GM19043 (cell line): Measurements from ENCODE around the gene CLSTN1.
"Not testable (repeated sequence)": the region's sequence is repeated elsewhere in the genome, so short reads cannot be mapped to it uniquely, and the experiment has no call there.

ENCODE experiments used
- ATAC-seq: cut with Tn5 transposase; IDR thresholded peaks from one replicate; pipeline ENCODE4 v1.9.1; 2021; ENCODE audit warnings: low read depth; ENCODE audit not compliant: unreplicated experiment

The CLSTN1 gene

GRCh38 chr1:9768983-9769382 lies 54.8 kb downstream of the CLSTN1 start:
- ATAC-seq: no peak

GRCh38 chr1:9767964-9768668 lies 55.6 kb downstream of the CLSTN1 start:
- no peak for ATAC-seq

GRCh38 chr1:9766759-9767442 lies 56.9 kb downstream of the CLSTN1 start:
- ATAC-seq: no peak

GRCh38 chr1:9764550-9764949 lies 59.2 kb downstream of the CLSTN1 start:
- no peak for ATAC-seq

GRCh38 chr1:9763914-9764313 lies 59.9 kb downstream of the CLSTN1 start:
- ATAC-seq: no peak

GRCh38 chr1:9762446-9762845 lies 61.3 kb downstream of the CLSTN1 start:
- ATAC-seq: not testable (repeated sequence)

- ATAC-seq: no peak
Measured at GRCh38 chr1:9761855-9762254, 61.9 kb downstream of the CLSTN1 start.

- no peak for ATAC-seq
Measured at GRCh38 chr1:9760824-9761223, 62.9 kb downstream of the CLSTN1 start.

GRCh38 chr1:9759939-9760338 lies 63.8 kb downstream of the CLSTN1 start:
- no peak for ATAC-seq

GRCh38 chr1:9758559-9759121 lies 65.1 kb downstream of the CLSTN1 start:
- no peak for ATAC-seq

- no peak for ATAC-seq
Measured at GRCh38 chr1:9755441-9755995, 68.2 kb downstream of the CLSTN1 start.

GRCh38 chr1:9753121-9753531 lies 70.6 kb downstream of the CLSTN1 start:
- ATAC-seq: no peak

- no peak for ATAC-seq
Measured at GRCh38 chr1:9751971-9752370, 71.8 kb downstream of the CLSTN1 start.

GRCh38 chr1:9749361-9749760 lies 74.4 kb downstream of the CLSTN1 start:
- no peak for ATAC-seq

- ATAC-seq: not testable (repeated sequence)
Measured at GRCh38 chr1:9748391-9748790, 75.4 kb downstream of the CLSTN1 start.

GRCh38 chr1:9746651-9747050 lies 77.1 kb downstream of the CLSTN1 start:
- no peak for ATAC-seq

- ATAC-seq: no peak
Measured at GRCh38 chr1:9746211-9746610, 77.6 kb downstream of the CLSTN1 start.

- no peak for ATAC-seq
Measured at GRCh38 chr1:9744106-9744799, 79.5 kb downstream of the CLSTN1 start.

- ATAC-seq: no peak
Measured at GRCh38 chr1:9737671-9738070, 86.1 kb downstream of the CLSTN1 start.

GRCh38 chr1:9737057-9737456 lies 86.7 kb downstream of the CLSTN1 start:
- no peak for ATAC-seq

GRCh38 chr1:9736241-9736640 lies 87.5 kb downstream of the CLSTN1 start:
- ATAC-seq: no peak
